Panc1 (cell line): Measurements from ENCODE around the gene KDM4B.

Source experiments
- CTCF ChIP-seq: fragments of 450-650 bp; IDR thresholded peaks from 2 replicates; pipeline ENCODE4 v1.5.1; 2017; ENCODE audit warnings: mild to moderate bottlenecking
- REST ChIP-seq, 2 experiments: IDR thresholded peaks; 2 replicates each; pipeline ENCODE4 v1.6.1; 2011 to 2012; ENCODE audit warnings: low read depth in 2 of 2, control low read depth in 1 of 2, low read length in 1 of 2, mild to moderate bottlenecking in 1 of 2, moderate library complexity in 1 of 2; ENCODE audit not compliant: insufficient read depth in 1 of 2

GRCh38 chr19:4923276-4923747 lies 45.6 kb upstream of the KDM4B start:
- TF ChIP-seq CTCF: no peak
- no peak for TF ChIP-seq REST (IDR thresholded peaks at IDR 0.05; ENCODE audit: insufficient read depth in 1 of 2, low read depth in 2 of 2, low read length in 1 of 2)
